ENCODE measurements around the gene CDKAL1. TPM values are rescaled to one million over a fixed set of nuclear protein-coding genes. Genes with fewer than 3 reads are reported as not detected.

Gene CDKAL1
- total and polyA plus RNA-seq, 4 donors: 2.0 to 12.9 (median 6.7) TPM

- TF ChIP-seq RXRA (IDR thresholded peaks at IDR 0.05) (no peak), EGR1 (IDR thresholded peaks at IDR 0.05; ENCODE audit: low read depth in 2 of 2) (no peak), HNF4A (conservative IDR thresholded peaks at IDR 0.05) (no peak), TAF1 (conservative IDR thresholded peaks at IDR 0.05) (no peak)
These were observed 341.8 kb downstream of the CDKAL1 start (continued) for GRCh38 chr6:20876036-20876435.

GRCh38 chr6:20876561-20876960, 342.3 kb downstream of the CDKAL1 start:
- no peaks in the 10 kb centered on the region for H3K36me3 ChIP-seq (ENCODE audit: control insufficient read depth in 4 of 4, insufficient read depth in 3 of 4, low read depth in 1 of 4, low read length in 3 of 4)
- H3K4me1 ChIP-seq (ENCODE audit: control insufficient read depth in 4 of 4, insufficient read depth in 4 of 4, low read length in 3 of 4): peaks cover 11 to 40% (median 26%) of the 10 kb centered on the region in 4 donors
- H3K4me3 ChIP-seq (ENCODE audit: low read depth in 1 of 3, low read length in 3 of 3): no peak overlapping the region
- H3K27ac ChIP-seq (ENCODE audit: low read depth in 1 of 2, low read length in 2 of 2): peak overlapping the region; percentile 63 to 97
- TF ChIP-seq EGR1 (IDR thresholded peaks at IDR 0.05; ENCODE audit: low read depth in 2 of 2): no peak
- TF ChIP-seq NR2F2 (IDR thresholded peaks at IDR 0.05): no peak
- no peak for TF ChIP-seq ATF3 (IDR thresholded peaks at IDR 0.05)
- TF ChIP-seq CTCF (IDR thresholded peaks at IDR 0.05; ENCODE audit: low read depth, low read length, missing input control): no peak
- H3K9me3 ChIP-seq (ENCODE audit: control insufficient read depth in 4 of 4, low read length in 3 of 4): no peaks in the 10 kb centered on the region
- no peaks in the 10 kb centered on the region for H3K27me3 ChIP-seq (ENCODE audit: control insufficient read depth in 4 of 4, insufficient read depth in 4 of 4, low read length in 3 of 4)
- no peak overlapping the region for H3K9ac ChIP-seq (ENCODE audit: low read depth in 1 of 2, low read length in 2 of 2)
- 48% methylated on average over 2 of the region's 2 CpGs for WGBS
- DNase-seq (ENCODE audit: low spot score): no peak

- Histone ChIP-seq H3K4me3 (ENCODE audit: low read depth in 1 of 3, low read length in 3 of 3) (no peak overlapping the region), H3K9ac (ENCODE audit: low read depth in 1 of 2, low read length in 2 of 2) (peak overlapping the region; percentile 17 to 58), H3K36me3 (ENCODE audit: control insufficient read depth in 4 of 4, insufficient read depth in 3 of 4, low read depth in 1 of 4, low read length in 3 of 4) (peaks cover 0 to 2% (median 0%) of the 10 kb centered on the region in 4 donors), H3K27me3 (ENCODE audit: control insufficient read depth in 4 of 4, insufficient read depth in 4 of 4, low read length in 3 of 4) (no peaks in the 10 kb centered on the region), H3K27ac (ENCODE audit: low read depth in 1 of 2, low read length in 2 of 2) (peak overlapping the region; percentile 89 to 97), H3K4me1 (ENCODE audit: control insufficient read depth in 4 of 4, insufficient read depth in 4 of 4, low read length in 3 of 4) (peaks cover 11 to 44% (median 26%) of the 10 kb centered on the region in 4 donors), H3K9me3 (ENCODE audit: control insufficient read depth in 4 of 4, low read length in 3 of 4) (peaks cover 0 to 4% (median under 1%) of the 10 kb centered on the region in 4 donors)
- WGBS: 41% methylated on average over 6 of the region's 6 CpGs
- peak; percentile 46 for DNase-seq (ENCODE audit: low spot score)
- TF ChIP-seq ATF3 (IDR thresholded peaks at IDR 0.05) (peak; percentile 92), RXRA (IDR thresholded peaks at IDR 0.05) (peak; percentile 99), EGR1 (IDR thresholded peaks at IDR 0.05; ENCODE audit: low read depth in 2 of 2) (no peak), NR2F2 (IDR thresholded peaks at IDR 0.05) (peak; percentile 58), YY1 (IDR thresholded peaks at IDR 0.05) (peak; percentile 72), FOXA2 (IDR thresholded peaks at IDR 0.05) (peak; percentile 65), HNF4G (IDR thresholded peaks at IDR 0.05) (peak; percentile 37), GABPA (IDR thresholded peaks at IDR 0.05 in 1 of 2, conservative IDR thresholded peaks at IDR 0.05 in 1 of 2) (no peak), JUND (IDR thresholded peaks at IDR 0.05) (peak; percentile 99), CTCF (IDR thresholded peaks at IDR 0.05; ENCODE audit: low read depth, low read length, missing input control) (no peak), ZBTB33 (IDR thresholded peaks at IDR 0.05) (peak; percentile 30), RAD21 (IDR thresholded peaks at IDR 0.05) (peak; percentile 60 to 72), MAX (IDR thresholded peaks at IDR 0.05) (peak; percentile 42), TAF1 (conservative IDR thresholded peaks at IDR 0.05) (no peak), REST (IDR thresholded peaks at IDR 0.05) (peak; percentile 80), HNF4A (conservative IDR thresholded peaks at IDR 0.05) (peak; percentile 79 to 81), SP1 (IDR thresholded peaks at IDR 0.05) (peak; percentile 92)
These were observed 343.0 kb downstream of the CDKAL1 start for GRCh38 chr6:20877008-20877937.

Data from liver (tissue), 9 donors.